Measurements from ENCODE around the gene ATXN2L. TPM values are rescaled to one million over a fixed set of nuclear protein-coding genes. Genes with fewer than 3 reads are reported as not detected.

Gene ATXN2L
- total RNA-seq, 1 donor, result 62.6 TPM

DNA sequence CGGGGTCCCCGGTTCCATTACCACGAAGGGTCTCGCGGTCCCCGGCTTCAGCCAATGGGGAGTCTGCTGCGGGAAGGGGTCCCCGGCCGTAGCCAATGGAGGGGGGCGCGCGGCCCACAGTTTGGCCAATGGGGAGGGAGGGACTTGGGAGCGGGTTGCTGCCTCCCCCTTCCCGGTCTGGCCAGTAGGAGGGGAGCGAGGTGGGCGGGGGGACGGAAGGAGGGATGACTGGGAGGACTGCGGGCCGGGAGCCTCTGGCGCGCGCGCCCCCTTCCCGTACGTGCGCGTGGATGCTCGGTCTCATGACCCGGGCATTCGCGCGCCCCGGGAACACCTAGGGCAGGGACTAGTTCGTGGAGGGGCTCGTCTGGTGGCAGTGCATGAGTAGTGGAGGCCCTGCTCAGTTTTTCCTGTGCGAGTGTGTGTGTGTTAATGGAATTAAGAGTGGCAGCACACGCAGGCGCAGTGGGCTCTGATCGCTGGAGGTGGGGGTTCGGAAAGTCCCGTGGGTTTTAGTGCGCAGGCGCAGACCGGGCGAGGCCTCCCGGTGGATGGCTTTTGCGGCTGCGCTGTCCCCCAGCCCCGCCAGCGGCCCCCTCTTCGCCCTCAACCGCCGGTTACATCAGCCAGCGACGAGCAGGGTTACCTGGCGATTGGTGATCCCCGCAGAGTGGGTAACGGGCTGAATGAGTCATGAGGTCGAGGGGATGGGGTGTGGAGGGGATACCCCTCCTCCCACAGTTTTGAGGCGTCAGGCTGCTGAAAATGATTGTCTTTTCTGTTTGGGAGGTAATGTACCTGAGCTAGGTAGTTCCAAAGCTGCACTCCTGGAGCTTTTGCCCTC, 1.3 kb downstream of the ATXN2L start:
- Histone ChIP-seq H3K4me3 (ENCODE audit: insufficient read depth, low read length) (peak overlapping the region; percentile 100), H3K9me3 (ENCODE audit: low read depth, low read length) (no peaks in the 10 kb centered on the region), H3K27me3 (ENCODE audit: insufficient read depth, low read length) (no peaks in the 10 kb centered on the region), H3K27ac (ENCODE audit: low read depth, low read length) (peak overlapping the region; percentile 93), H3K36me3 (ENCODE audit: insufficient read depth, low read length) (peaks cover 51% of the 10 kb centered on the region), H3K4me2 (ENCODE audit: insufficient read depth, low read length) (peak overlapping the region; percentile 96), H4K20me1 (ENCODE audit: insufficient read depth, low read length) (peaks cover 31% of the 10 kb centered on the region), H3K79me2 (ENCODE audit: insufficient read depth, low read length) (peaks cover 82% of the 10 kb centered on the region), H2AFZ (ENCODE audit: low read length) (peak overlapping the region; percentile 95), H3K4me1 (ENCODE audit: insufficient read depth, low read length) (peaks cover 26% of the 10 kb centered on the region)
- TF ChIP-seq, protein P1, sequence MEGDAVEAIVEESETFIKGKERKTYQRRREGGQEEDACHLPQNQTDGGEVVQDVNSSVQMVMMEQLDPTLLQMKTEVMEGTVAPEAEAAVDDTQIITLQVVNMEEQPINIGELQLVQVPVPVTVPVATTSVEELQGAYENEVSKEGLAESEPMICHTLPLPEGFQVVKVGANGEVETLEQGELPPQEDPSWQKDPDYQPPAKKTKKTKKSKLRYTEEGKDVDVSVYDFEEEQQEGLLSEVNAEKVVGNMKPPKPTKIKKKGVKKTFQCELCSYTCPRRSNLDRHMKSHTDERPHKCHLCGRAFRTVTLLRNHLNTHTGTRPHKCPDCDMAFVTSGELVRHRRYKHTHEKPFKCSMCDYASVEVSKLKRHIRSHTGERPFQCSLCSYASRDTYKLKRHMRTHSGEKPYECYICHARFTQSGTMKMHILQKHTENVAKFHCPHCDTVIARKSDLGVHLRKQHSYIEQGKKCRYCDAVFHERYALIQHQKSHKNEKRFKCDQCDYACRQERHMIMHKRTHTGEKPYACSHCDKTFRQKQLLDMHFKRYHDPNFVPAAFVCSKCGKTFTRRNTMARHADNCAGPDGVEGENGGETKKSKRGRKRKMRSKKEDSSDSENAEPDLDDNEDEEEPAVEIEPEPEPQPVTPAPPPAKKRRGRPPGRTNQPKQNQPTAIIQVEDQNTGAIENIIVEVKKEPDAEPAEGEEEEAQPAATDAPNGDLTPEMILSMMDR (IDR thresholded peaks at IDR 0.05; ENCODE audit: extremely low read depth, low read depth, low read length), result no peak
- peak; percentile 100 for DNase-seq (ENCODE audit: insufficient read length, low spot score, missing footprints)

DNA sequence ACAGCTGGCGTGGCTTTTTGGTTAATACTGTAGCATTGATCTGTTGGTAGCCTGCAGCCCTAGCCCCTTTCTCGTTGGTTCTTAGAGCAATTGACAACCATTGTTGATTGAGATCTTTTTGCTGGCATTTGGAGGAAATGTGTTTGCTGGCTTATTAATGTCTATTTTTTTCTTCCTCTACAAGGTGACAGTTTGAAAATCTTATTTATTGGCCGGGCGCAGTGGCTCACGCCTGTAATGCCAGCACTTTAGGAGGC, 1.8 kb downstream of the ATXN2L start:
- peak overlapping the region; percentile 93 for H3K27ac ChIP-seq (ENCODE audit: low read depth, low read length)

DNA sequence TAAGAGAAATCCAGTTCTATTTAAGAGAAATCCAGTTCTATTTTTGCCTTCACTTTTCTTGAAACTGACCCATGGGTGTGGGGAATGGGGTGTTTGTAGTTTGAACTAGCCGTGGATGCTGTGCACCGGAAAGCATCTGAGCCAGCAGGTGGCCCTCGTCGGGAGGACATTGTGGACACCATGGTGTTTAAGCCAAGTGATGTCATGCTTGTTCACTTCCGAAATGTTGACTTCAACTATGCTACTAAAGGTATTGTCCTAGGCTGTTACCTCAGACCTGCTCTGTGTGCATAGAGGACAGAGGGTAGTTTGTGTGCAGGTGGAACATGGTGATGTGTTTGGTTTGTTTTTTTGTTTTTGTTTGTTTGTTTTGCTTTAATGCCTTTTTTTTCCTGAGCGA, 3.3 kb downstream of the ATXN2L start:
- H4K20me1 ChIP-seq (ENCODE audit: insufficient read depth, low read length), result peaks cover 47% of the 10 kb centered on the region
- H3K9me3 ChIP-seq (ENCODE audit: low read depth, low read length), result no peaks in the 10 kb centered on the region
- H3K4me2 ChIP-seq (ENCODE audit: insufficient read depth, low read length), result peak overlapping the region; percentile 3
- H3K27me3 ChIP-seq (ENCODE audit: insufficient read depth, low read length), result no peaks in the 10 kb centered on the region
- no peak overlapping the region for H3K27ac ChIP-seq (ENCODE audit: low read depth, low read length)
- TF ChIP-seq, protein P1 (IDR thresholded peaks at IDR 0.05; ENCODE audit: extremely low read depth, low read depth, low read length), result peak; percentile 29
- H3K36me3 ChIP-seq (ENCODE audit: insufficient read depth, low read length), result peaks cover 64% of the 10 kb centered on the region
- no peak overlapping the region for H2AFZ ChIP-seq (ENCODE audit: low read length)
- DNase-seq (ENCODE audit: insufficient read length, low spot score, missing footprints), result no peak
- peaks cover 26% of the 10 kb centered on the region for H3K4me1 ChIP-seq (ENCODE audit: insufficient read depth, low read length)
- peaks cover 88% of the 10 kb centered on the region for H3K79me2 ChIP-seq (ENCODE audit: insufficient read depth, low read length)
- no peak overlapping the region for H3K4me3 ChIP-seq (ENCODE audit: insufficient read depth, low read length)

More for the DNA sequence above, 1.8 kb downstream of the ATXN2L start:
- TF ChIP-seq, protein P1 (IDR thresholded peaks at IDR 0.05; ENCODE audit: extremely low read depth, low read depth, low read length), result no peak
- DNase-seq (ENCODE audit: insufficient read length, low spot score, missing footprints), result no peak
- no peaks in the 10 kb centered on the region for H3K9me3 ChIP-seq (ENCODE audit: low read depth, low read length)
- peak overlapping the region; percentile 96 for H3K4me2 ChIP-seq (ENCODE audit: insufficient read depth, low read length)
- H3K79me2 ChIP-seq (ENCODE audit: insufficient read depth, low read length), result peaks cover 87% of the 10 kb centered on the region
- no peaks in the 10 kb centered on the region for H3K27me3 ChIP-seq (ENCODE audit: insufficient read depth, low read length)
- peak overlapping the region; percentile 95 for H2AFZ ChIP-seq (ENCODE audit: low read length)
- peaks cover 36% of the 10 kb centered on the region for H4K20me1 ChIP-seq (ENCODE audit: insufficient read depth, low read length)
- peak overlapping the region; percentile 100 for H3K4me3 ChIP-seq (ENCODE audit: insufficient read depth, low read length)
- peaks cover 55% of the 10 kb centered on the region for H3K36me3 ChIP-seq (ENCODE audit: insufficient read depth, low read length)
- H3K4me1 ChIP-seq (ENCODE audit: insufficient read depth, low read length), result peaks cover 26% of the 10 kb centered on the region

DNA sequence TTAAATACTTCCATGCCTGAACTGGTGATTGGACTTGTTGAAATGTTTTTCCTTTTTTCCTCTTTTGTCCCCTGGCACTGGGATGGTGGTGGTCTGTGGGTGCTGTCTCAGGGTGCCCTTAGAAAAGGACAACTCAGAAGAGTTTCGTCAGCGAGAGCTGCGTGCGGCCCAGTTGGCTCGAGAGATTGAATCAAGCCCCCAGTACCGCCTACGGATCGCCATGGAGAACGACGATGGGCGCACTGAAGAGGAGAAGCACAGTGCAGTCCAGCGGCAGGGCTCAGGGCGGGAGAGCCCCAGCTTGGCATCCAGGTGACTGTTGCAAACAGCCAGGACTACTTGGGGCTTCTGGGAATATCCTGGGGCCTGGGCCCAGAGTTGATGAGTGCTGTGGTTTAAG, 6.9 kb downstream of the ATXN2L start:
- DNase-seq (ENCODE audit: insufficient read length, low spot score, missing footprints), result no peak
- Histone ChIP-seq H3K9me3 (ENCODE audit: low read depth, low read length) (no peaks in the 10 kb centered on the region), H3K4me1 (ENCODE audit: insufficient read depth, low read length) (peaks cover 17% of the 10 kb centered on the region), H3K36me3 (ENCODE audit: insufficient read depth, low read length) (peaks cover 100% of the 10 kb centered on the region), H2AFZ (ENCODE audit: low read length) (no peak overlapping the region), H3K27ac (ENCODE audit: low read depth, low read length) (no peak overlapping the region), H3K27me3 (ENCODE audit: insufficient read depth, low read length) (no peaks in the 10 kb centered on the region), H3K79me2 (ENCODE audit: insufficient read depth, low read length) (peaks cover 83% of the 10 kb centered on the region), H3K4me3 (ENCODE audit: insufficient read depth, low read length) (no peak overlapping the region), H4K20me1 (ENCODE audit: insufficient read depth, low read length) (peaks cover 54% of the 10 kb centered on the region), H3K4me2 (ENCODE audit: insufficient read depth, low read length) (no peak overlapping the region)
- TF ChIP-seq, protein P1 (IDR thresholded peaks at IDR 0.05; ENCODE audit: extremely low read depth, low read depth, low read length), result no peak
